PC-9 (cell line): ENCODE data around the gene KRTAP10-1.

ENCODE experiments used
- EZH2 ChIP-seq: fragments of 200-600 bp; sonication (generic); IDR thresholded peaks from 2 replicates; pipeline ENCODE4 v1.8.0; 2017; ENCODE audit warnings: antibody characterized with exemption, low read depth
- TF ChIP-seq, protein P1 (sequence below): fragments of 200-600 bp; sonication (generic); conservative IDR thresholded peaks from 2 replicates; pipeline ENCODE4 v1.6.1; 2017; ENCODE audit warnings: mixed run types, antibody characterized with exemption, mild to moderate bottlenecking, moderate library complexity

GRCh38 chr21:44494956-44495355, 45.0 kb downstream of the KRTAP10-1 start:
- TF ChIP-seq EZH2 = no peak
- TF ChIP-seq, protein P1, sequence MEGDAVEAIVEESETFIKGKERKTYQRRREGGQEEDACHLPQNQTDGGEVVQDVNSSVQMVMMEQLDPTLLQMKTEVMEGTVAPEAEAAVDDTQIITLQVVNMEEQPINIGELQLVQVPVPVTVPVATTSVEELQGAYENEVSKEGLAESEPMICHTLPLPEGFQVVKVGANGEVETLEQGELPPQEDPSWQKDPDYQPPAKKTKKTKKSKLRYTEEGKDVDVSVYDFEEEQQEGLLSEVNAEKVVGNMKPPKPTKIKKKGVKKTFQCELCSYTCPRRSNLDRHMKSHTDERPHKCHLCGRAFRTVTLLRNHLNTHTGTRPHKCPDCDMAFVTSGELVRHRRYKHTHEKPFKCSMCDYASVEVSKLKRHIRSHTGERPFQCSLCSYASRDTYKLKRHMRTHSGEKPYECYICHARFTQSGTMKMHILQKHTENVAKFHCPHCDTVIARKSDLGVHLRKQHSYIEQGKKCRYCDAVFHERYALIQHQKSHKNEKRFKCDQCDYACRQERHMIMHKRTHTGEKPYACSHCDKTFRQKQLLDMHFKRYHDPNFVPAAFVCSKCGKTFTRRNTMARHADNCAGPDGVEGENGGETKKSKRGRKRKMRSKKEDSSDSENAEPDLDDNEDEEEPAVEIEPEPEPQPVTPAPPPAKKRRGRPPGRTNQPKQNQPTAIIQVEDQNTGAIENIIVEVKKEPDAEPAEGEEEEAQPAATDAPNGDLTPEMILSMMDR = no peak
